Neural cell (in vitro differentiated cells): Measurements from ENCODE around the gene ZDHHC14. TPM values are rescaled to one million over a fixed set of nuclear protein-coding genes. Genes with fewer than 3 reads are reported as not detected.

ENCODE experiments used
- H2AFZ ChIP-seq: fragments of 200-600, 300-800 bp; sonication (generic), shearing (Covaris generic); 2 replicates; pipeline ENCODE4 v1.6.0; 2014; ENCODE audit warnings: low read depth, mild to moderate bottlenecking, antibody characterized with exemption, low read length, moderate library complexity
- H3F3A ChIP-seq: fragments of 200-600 bp; shearing (Covaris generic); 2 replicates; pipeline ENCODE4 v1.6.1; 2016; ENCODE audit warnings: mild to moderate bottlenecking, moderate library complexity, mixed read lengths, antibody characterized with exemption, low read length; ENCODE audit not compliant: insufficient read depth, poor library complexity, severe bottlenecking
- H3K27ac ChIP-seq: fragments of 200-600, 300-800 bp; sonication (generic), shearing (Covaris generic); 2 replicates; pipeline ENCODE4 v1.5.1; 2014; ENCODE audit warnings: mild to moderate bottlenecking, low read length, moderate library complexity
- H3K27me3 ChIP-seq: fragments of 300-800, 200-600 bp; sonication (generic), shearing (Covaris generic); 2 replicates; pipeline ENCODE4 v1.6.0; 2014; ENCODE audit warnings: mild to moderate bottlenecking, low read depth, low read length, moderate library complexity; ENCODE audit not compliant: insufficient read depth
- H3K36me3 ChIP-seq: fragments of 300-800, 200-600 bp; sonication (generic), shearing (Covaris generic); 2 replicates; pipeline ENCODE4 v1.5.1; 2014; ENCODE audit warnings: mild to moderate bottlenecking, antibody characterized with exemption, low read length, moderate library complexity; ENCODE audit not compliant: insufficient read depth
- H3K4me2 ChIP-seq: fragments of 300-800, 200-600 bp; sonication (generic), shearing (Covaris generic); 2 replicates; pipeline ENCODE4 v1.6.0; 2014; ENCODE audit warnings: mild to moderate bottlenecking, low read length
- H3K4me3 ChIP-seq: fragments of 300-800, 200-600 bp; sonication (generic), shearing (Covaris generic); 2 replicates; pipeline ENCODE4 v1.5.1; 2014; ENCODE audit warnings: mild to moderate bottlenecking, low read length, moderate library complexity
- H3K79me2 ChIP-seq: fragments of 200-600 bp; shearing (Covaris generic); replicated peaks from 2 replicates; pipeline ENCODE4 v1.6.0; 2014; ENCODE audit warnings: mild to moderate bottlenecking, low read length, moderate library complexity; ENCODE audit not compliant: insufficient read depth
- H3K9ac ChIP-seq: fragments of 300-800, 200-600 bp; sonication (generic), shearing (Covaris generic); 2 replicates; pipeline ENCODE4 v1.6.1; 2016; ENCODE audit warnings: mild to moderate bottlenecking, low read length, mixed read lengths
- H3K9me2 ChIP-seq: fragments of 200-600 bp; shearing (Covaris generic); 2 replicates; pipeline ENCODE4 v1.6.1; 2016; ENCODE audit warnings: mild to moderate bottlenecking, low read length, mixed read lengths; ENCODE audit not compliant: insufficient read depth
- H3K9me3 ChIP-seq: fragments of 200-600, 300-800 bp; sonication (generic), shearing (Covaris generic); 2 replicates; pipeline ENCODE4 v1.6.1; 2016; ENCODE audit warnings: mild to moderate bottlenecking, mixed run types, low read length, moderate library complexity, mixed read lengths
- H4K20me1 ChIP-seq: fragments of 200-600 bp; shearing (Covaris generic); 2 replicates; pipeline ENCODE4 v1.6.1; 2016; ENCODE audit warnings: mild to moderate bottlenecking, mixed run types; ENCODE audit not compliant: insufficient read depth
- CTCF ChIP-seq: fragments of 450-650 bp; IDR thresholded peaks from 2 replicates; pipeline ENCODE4 v1.5.1; 2014; ENCODE audit warnings: antibody characterized with exemption, mild to moderate bottlenecking, moderate library complexity; ENCODE audit not compliant: poor library complexity, severe bottlenecking
- EP300 ChIP-seq: fragments of 450-650 bp; conservative IDR thresholded peaks from 2 replicates; pipeline ENCODE4 v1.6.1; 2014; ENCODE audit warnings: antibody characterized with exemption, mild to moderate bottlenecking, moderate library complexity; ENCODE audit not compliant: poor library complexity, severe bottlenecking
- EZH2 ChIP-seq: fragments of 200-600, 300-800 bp; shearing (Covaris generic), sonication (generic); IDR thresholded peaks from 2 replicates; pipeline ENCODE4 v1.6.1; 2014; ENCODE audit warnings: antibody characterized with exemption, low read length, borderline replicate concordance, mild to moderate bottlenecking; ENCODE audit not compliant: insufficient read depth, poor library complexity, severe bottlenecking
- MXI1 ChIP-seq: fragments of 450-650 bp; conservative IDR thresholded peaks from 2 replicates; pipeline ENCODE4 v1.6.1; 2014; ENCODE audit warnings: antibody characterized with exemption, mild to moderate bottlenecking; ENCODE audit not compliant: poor library complexity, severe bottlenecking
- POLR2AphosphoS5 ChIP-seq: IDR thresholded peaks from 2 replicates; pipeline ENCODE4 v1.6.1; 2012
- RAD21 ChIP-seq: fragments of 450-650 bp; conservative IDR thresholded peaks from 2 replicates; pipeline ENCODE4 v1.6.1; 2014; ENCODE audit warnings: antibody characterized with exemption, mild to moderate bottlenecking, moderate library complexity
- REST ChIP-seq: IDR thresholded peaks from 2 replicates; pipeline ENCODE4 v1.6.1; 2012; ENCODE audit warnings: borderline replicate concordance
- SMC3 ChIP-seq: fragments of 450-650 bp; conservative IDR thresholded peaks from 2 replicates; pipeline ENCODE4 v1.6.1; 2014; ENCODE audit warnings: antibody characterized with exemption, mild to moderate bottlenecking, moderate library complexity; ENCODE audit not compliant: poor library complexity
- TAF1 ChIP-seq: IDR thresholded peaks from 2 replicates; pipeline ENCODE4 v1.6.1; 2012; ENCODE audit warnings: low read depth
- polyA plus RNA-seq: library from polyadenylated mRNA; depleted of rRNA; stranded (reverse); fragments of >200 nt; gene quantifications from 2 replicates; pipeline ENCODE4 v1.2.3, GENCODE V29; 2014

Gene ZDHHC14
- polyA plus RNA-seq, 1 donor from 2014 or later: 4.1 TPM

- H3F3A ChIP-seq: no peaks in the 10 kb centered on the region
- no peaks in the 10 kb centered on the region for H3K27me3 ChIP-seq
- no peaks in the 10 kb centered on the region for H3K9me2 ChIP-seq
- H3K27ac ChIP-seq: no peak overlapping the region
- H3K4me2 ChIP-seq: no peak overlapping the region
- TF ChIP-seq MXI1 (no peak), SMC3 (no peak), POLR2AphosphoS5 (no peak), TAF1 (no peak), CTCF (no peak), EP300 (no peak), RAD21 (no peak), REST (no peak), EZH2 (no peak)
- no peaks in the 10 kb centered on the region for H3K9me3 ChIP-seq
- H3K9ac ChIP-seq: no peak overlapping the region
- no peaks in the 10 kb centered on the region for H3K36me3 ChIP-seq
- H4K20me1 ChIP-seq: no peaks in the 10 kb centered on the region
- no peaks in the 10 kb centered on the region for H3K79me2 ChIP-seq
- H2AFZ ChIP-seq: no peak overlapping the region
- no peak overlapping the region for H3K4me3 ChIP-seq
Measured at GRCh38 chr6:157401734-157402338, 20.8 kb downstream of the ZDHHC14 start.

GRCh38 chr6:157402996-157403685 is 22.2 kb downstream of the ZDHHC14 start:
- Histone ChIP-seq H4K20me1 (no peaks in the 10 kb centered on the region), H3K79me2 (no peaks in the 10 kb centered on the region), H3K27ac (no peak overlapping the region), H3K4me3 (no peak overlapping the region), H3F3A (no peaks in the 10 kb centered on the region), H3K9ac (no peak overlapping the region), H3K9me3 (no peaks in the 10 kb centered on the region), H3K27me3 (no peaks in the 10 kb centered on the region), H3K4me2 (no peak overlapping the region), H3K36me3 (no peaks in the 10 kb centered on the region), H3K9me2 (no peaks in the 10 kb centered on the region), H2AFZ (no peak overlapping the region)
- TF ChIP-seq CTCF: no peak
- TF ChIP-seq REST: no peak
- no peak for TF ChIP-seq TAF1
- no peak for TF ChIP-seq EZH2
- no peak for TF ChIP-seq SMC3
- TF ChIP-seq RAD21: no peak
- TF ChIP-seq MXI1: no peak
- no peak for TF ChIP-seq EP300
- no peak for TF ChIP-seq POLR2AphosphoS5
